H1 (cell line): Measurements from ENCODE around the gene NLRP7.

Experiments used
- CTCF ChIP-seq, 3 experiments: IDR thresholded peaks; 1 replicate in 2 of 3; 2 replicates in 1 of 3; pipeline versions ENCODE4 v1.5.1 to v1.6.1; 2011; ENCODE audit warnings: low read length in 3 of 3, mild to moderate bottlenecking in 3 of 3, inconsistent platforms in 2 of 3, low read depth in 1 of 3, moderate library complexity in 1 of 3; ENCODE audit not compliant: insufficient read depth in 1 of 3; ENCODE audit errors: control extremely low read depth in 1 of 3
- EZH2 ChIP-seq: fragments of 200-600 bp; sonication (generic); IDR thresholded peaks from 2 replicates; pipeline ENCODE4 v1.7.1; 2012; ENCODE audit warnings: low read depth, mild to moderate bottlenecking, moderate library complexity, low read length, inconsistent platforms; ENCODE audit not compliant: severe bottlenecking
- GTF2F1 ChIP-seq: IDR thresholded peaks from 2 replicates; pipeline ENCODE4 v1.6.1; 2012; ENCODE audit warnings: low read depth, low read length, improper control_type of control experiment, borderline replicate concordance
- KDM5A ChIP-seq: fragments of 200-600 bp; IDR thresholded peaks from 2 replicates; pipeline ENCODE4 v1.7.1; 2012; ENCODE audit warnings: mild to moderate bottlenecking, low read length, inconsistent platforms, mixed read lengths
- MAFK ChIP-seq: IDR thresholded peaks from 2 replicates; pipeline ENCODE4 v1.6.1; 2012; ENCODE audit warnings: low read depth, mild to moderate bottlenecking, improper control_type of control experiment, low read length
- POLR2AphosphoS5 ChIP-seq: IDR thresholded peaks from 2 replicates; pipeline ENCODE4 v1.6.1; 2011; ENCODE audit warnings: low read depth, low read length
- TAF1 ChIP-seq: IDR thresholded peaks from 2 replicates; pipeline ENCODE4 v1.6.1; 2011; ENCODE audit warnings: mild to moderate bottlenecking, low read depth, low read length

DNA sequence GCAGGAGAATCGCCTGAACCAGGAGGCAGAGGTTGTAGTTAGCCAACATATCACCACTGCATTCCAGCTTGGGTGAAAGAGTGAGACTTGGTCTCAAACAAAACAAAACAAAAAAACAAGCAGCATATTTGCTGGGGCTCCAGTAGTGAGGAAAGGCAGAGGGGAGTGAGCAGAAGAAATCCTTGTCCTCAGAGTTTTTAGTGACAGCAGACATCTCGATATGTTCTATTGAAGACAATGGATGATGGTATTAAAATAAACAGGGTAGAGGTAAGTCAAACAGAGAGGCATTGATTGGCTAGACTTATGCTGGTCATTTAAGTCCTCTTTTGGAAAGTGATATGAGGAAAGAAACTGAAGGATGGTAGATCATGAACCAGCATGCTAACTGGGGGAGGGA is 19.0 kb downstream of the NLRP7 start:
- no peak for TF ChIP-seq EZH2
- TF ChIP-seq GTF2F1, result no peak
- no peak for TF ChIP-seq MAFK
- no peak for TF ChIP-seq KDM5A
- TF ChIP-seq TAF1, result no peak
- TF ChIP-seq POLR2AphosphoS5, result no peak
- no peak for TF ChIP-seq CTCF (IDR thresholded peaks at IDR 0.05; ENCODE audit: control extremely low read depth in 1 of 3, insufficient read depth in 1 of 3, low read depth in 1 of 3, low read length in 3 of 3)
